Measurements from ENCODE around the gene PRKAR1A. TPM values are rescaled to one million over a fixed set of nuclear protein-coding genes. Genes with fewer than 3 reads are reported as not detected.

The PRKAR1A gene
- total RNA-seq, 1 donor from 2014 or later = 272 TPM

- CTCF ChIA-PET = no interaction called here
- Mint-ChIP-seq H3K27ac (no peak overlapping the region), H3K9me3 (no peaks in the 10 kb centered on the region)
These were observed 87.4 kb downstream of the PRKAR1A start for GRCh38 chr17:68599552-68600066.

GRCh38 chr17:68600067-68600930, 88.1 kb downstream of the PRKAR1A start:
- ChIA-PET CTCF (interaction anchor here (0.6 kb wide), 1 partner anchor 335 kb away, joined by 3 read pairs; no protein-coding TSS in a partner anchor), POLR2A (interaction anchor here (1.1 kb wide), 1 partner anchor 14 kb away, joined by 3 read pairs; no protein-coding TSS in a partner anchor)
- ATAC-seq (ENCODE audit: low read depth) (no peak), DNase-seq (no peak)
- peaks cover 8% of the 10 kb centered on the region for H3K4me1 Mint-ChIP-seq
- peaks cover 60% of the 10 kb centered on the region for H3K27me3 Mint-ChIP-seq
- no peaks in the 10 kb centered on the region for H3K36me3 Mint-ChIP-seq (ENCODE audit: low read depth)
- no peaks in the 10 kb centered on the region for H3K9me3 Mint-ChIP-seq
- H3K4me3 Mint-ChIP-seq = peak overlapping the region; percentile 44
- no peak overlapping the region for H3K27ac Mint-ChIP-seq
- intact Hi-C loops (cut with micrococcal nuclease) = no loop called here
- no peak for TF ChIP-seq CTCF (IDR thresholded peaks at IDR 0.05)

More at GRCh38 chr17:68599552-68600066, 87.4 kb downstream of the PRKAR1A start:
- Mint-ChIP-seq H3K36me3 (ENCODE audit: low read depth) (no peaks in the 10 kb centered on the region), H3K4me3 (peak overlapping the region; percentile 44), H3K27me3 (peaks cover 62% of the 10 kb centered on the region), H3K4me1 (peaks cover 8% of the 10 kb centered on the region)
- intact Hi-C loops (cut with micrococcal nuclease) = no loop called here
- POLR2A ChIA-PET = interaction anchor here (1.1 kb wide), 1 partner anchor 15 kb away, joined by 3 read pairs; no protein-coding TSS in a partner anchor
- TF ChIP-seq CTCF (IDR thresholded peaks at IDR 0.05) = no peak
- no peak for ATAC-seq (ENCODE audit: low read depth)
- no peak for DNase-seq

Other genes starting within 250 kb of the PRKAR1A start
- gene SLC16A6, start 221.3 kb upstream of the PRKAR1A start, total RNA-seq = 10.2 and 11.0 TPM in 2 replicates
- gene ARSG, start 220.9 kb upstream of the PRKAR1A start, total RNA-seq = 15.5 and 19.6 TPM in 2 replicates
- gene WIPI1, start 54.9 kb upstream of the PRKAR1A start, total RNA-seq = 9.8 and 11.2 TPM in 2 replicates
- gene FAM20A, start 88.9 kb downstream of the PRKAR1A start, total RNA-seq = not detected in 2 replicates

Data from activated B cell treated with CpG ODN at 0.5 μM for 24 hours (primary cell).